ENCODE data around the gene ATE1. TPM values are rescaled to one million over a fixed set of nuclear protein-coding genes. Genes with fewer than 3 reads are reported as not detected.

ATE1 gene
- total RNA-seq, 1 experiment from 2014 or later: 39.2 TPM

DNA sequence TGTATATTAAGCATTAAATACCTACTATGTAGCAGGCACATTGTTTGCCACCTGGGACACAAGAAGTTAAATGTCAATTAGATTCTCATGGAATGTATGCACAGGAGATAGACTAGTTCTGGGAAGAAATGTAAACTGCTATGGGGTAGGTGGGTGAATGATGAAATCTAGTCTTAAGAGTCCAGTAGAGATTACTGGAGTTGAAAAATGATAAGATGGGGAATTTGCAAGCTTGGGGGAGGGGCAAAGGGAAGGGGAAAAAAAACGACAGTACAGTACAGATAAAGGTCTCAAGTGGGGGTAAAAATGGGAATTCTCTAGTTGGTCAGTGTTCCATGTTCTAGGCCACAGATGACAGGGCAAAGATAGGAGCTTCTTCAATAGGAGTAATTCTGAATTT is 94.4 kb downstream of the ATE1 start:
- Histone ChIP-seq H4K20me1 (ENCODE audit: insufficient read depth) (no peaks in the 10 kb centered on the region), H3K9ac (ENCODE audit: low read length) (no peak overlapping the region), H3K4me2 (ENCODE audit: low read length) (no peak overlapping the region), H3K4me3 (replicated peaks in 1 of 2; ENCODE audit: low read depth in 1 of 2, low read length in 2 of 2) (no peak overlapping the region), H3K27me3 (ENCODE audit: insufficient read depth, low read length) (no peaks in the 10 kb centered on the region), H3K9me3 (ENCODE audit: control insufficient read depth in 1 of 2, insufficient read depth in 1 of 2, low read depth in 1 of 2, low read length in 2 of 2) (no peaks in the 10 kb centered on the region), H3K36me3 (ENCODE audit: control insufficient read depth in 1 of 2, insufficient read depth in 2 of 2, low read length in 2 of 2) (no peaks in the 10 kb centered on the region), H3K79me2 (ENCODE audit: insufficient read depth, low read length) (no peaks in the 10 kb centered on the region), H3K9me2 (ENCODE audit: insufficient read depth) (no peaks in the 10 kb centered on the region), H3K27ac (ENCODE audit: low read depth, low read length) (no peak overlapping the region), H2AFZ (ENCODE audit: low read depth, low read length, poor library complexity, severe bottlenecking) (no peak overlapping the region), H3K4me1 (ENCODE audit: control insufficient read depth in 1 of 2, insufficient read depth in 2 of 2, low read length in 2 of 2) (no peaks in the 10 kb centered on the region)
- TF ChIP-seq SIN3A (IDR thresholded peaks at IDR 0.05; ENCODE audit: low read depth): no peak
- no peak for TF ChIP-seq SP1 (IDR thresholded peaks at IDR 0.05; ENCODE audit: low read depth)
- TF ChIP-seq RAD21 (IDR thresholded peaks at IDR 0.05; ENCODE audit: low read depth): no peak
- TF ChIP-seq, protein P1, sequence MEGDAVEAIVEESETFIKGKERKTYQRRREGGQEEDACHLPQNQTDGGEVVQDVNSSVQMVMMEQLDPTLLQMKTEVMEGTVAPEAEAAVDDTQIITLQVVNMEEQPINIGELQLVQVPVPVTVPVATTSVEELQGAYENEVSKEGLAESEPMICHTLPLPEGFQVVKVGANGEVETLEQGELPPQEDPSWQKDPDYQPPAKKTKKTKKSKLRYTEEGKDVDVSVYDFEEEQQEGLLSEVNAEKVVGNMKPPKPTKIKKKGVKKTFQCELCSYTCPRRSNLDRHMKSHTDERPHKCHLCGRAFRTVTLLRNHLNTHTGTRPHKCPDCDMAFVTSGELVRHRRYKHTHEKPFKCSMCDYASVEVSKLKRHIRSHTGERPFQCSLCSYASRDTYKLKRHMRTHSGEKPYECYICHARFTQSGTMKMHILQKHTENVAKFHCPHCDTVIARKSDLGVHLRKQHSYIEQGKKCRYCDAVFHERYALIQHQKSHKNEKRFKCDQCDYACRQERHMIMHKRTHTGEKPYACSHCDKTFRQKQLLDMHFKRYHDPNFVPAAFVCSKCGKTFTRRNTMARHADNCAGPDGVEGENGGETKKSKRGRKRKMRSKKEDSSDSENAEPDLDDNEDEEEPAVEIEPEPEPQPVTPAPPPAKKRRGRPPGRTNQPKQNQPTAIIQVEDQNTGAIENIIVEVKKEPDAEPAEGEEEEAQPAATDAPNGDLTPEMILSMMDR (IDR thresholded peaks at IDR 0.05 in 2 of 3, conservative IDR thresholded peaks at IDR 0.05 in 1 of 3; ENCODE audit: borderline replicate concordance in 1 of 3, insufficient read depth in 1 of 3, low read depth in 2 of 3, low read length in 2 of 3): no peak
- TF ChIP-seq, protein P2, sequence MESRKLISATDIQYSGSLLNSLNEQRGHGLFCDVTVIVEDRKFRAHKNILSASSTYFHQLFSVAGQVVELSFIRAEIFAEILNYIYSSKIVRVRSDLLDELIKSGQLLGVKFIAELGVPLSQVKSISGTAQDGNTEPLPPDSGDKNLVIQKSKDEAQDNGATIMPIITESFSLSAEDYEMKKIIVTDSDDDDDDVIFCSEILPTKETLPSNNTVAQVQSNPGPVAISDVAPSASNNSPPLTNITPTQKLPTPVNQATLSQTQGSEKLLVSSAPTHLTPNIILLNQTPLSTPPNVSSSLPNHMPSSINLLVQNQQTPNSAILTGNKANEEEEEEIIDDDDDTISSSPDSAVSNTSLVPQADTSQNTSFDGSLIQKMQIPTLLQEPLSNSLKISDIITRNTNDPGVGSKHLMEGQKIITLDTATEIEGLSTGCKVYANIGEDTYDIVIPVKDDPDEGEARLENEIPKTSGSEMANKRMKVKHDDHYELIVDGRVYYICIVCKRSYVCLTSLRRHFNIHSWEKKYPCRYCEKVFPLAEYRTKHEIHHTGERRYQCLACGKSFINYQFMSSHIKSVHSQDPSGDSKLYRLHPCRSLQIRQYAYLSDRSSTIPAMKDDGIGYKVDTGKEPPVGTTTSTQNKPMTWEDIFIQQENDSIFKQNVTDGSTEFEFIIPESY (IDR thresholded peaks at IDR 0.05; ENCODE audit: extremely low read depth, insufficient replicate concordance, low read length): no peak
- no peak for TF ChIP-seq ELF1 (IDR thresholded peaks at IDR 0.05; ENCODE audit: borderline replicate concordance, low read depth)
- no peak for TF ChIP-seq EZH2 (IDR thresholded peaks at IDR 0.05)
- TF ChIP-seq JUND (IDR thresholded peaks at IDR 0.05): no peak
- TF ChIP-seq CEBPB (IDR thresholded peaks at IDR 0.05; ENCODE audit: low read depth): no peak
- TF ChIP-seq, protein P3, sequence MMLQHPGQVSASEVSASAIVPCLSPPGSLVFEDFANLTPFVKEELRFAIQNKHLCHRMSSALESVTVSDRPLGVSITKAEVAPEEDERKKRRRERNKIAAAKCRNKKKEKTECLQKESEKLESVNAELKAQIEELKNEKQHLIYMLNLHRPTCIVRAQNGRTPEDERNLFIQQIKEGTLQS (IDR thresholded peaks at IDR 0.05): no peak
- TF ChIP-seq YY1 (IDR thresholded peaks at IDR 0.05; ENCODE audit: extremely low read depth, insufficient replicate concordance, low read depth, low read length): no peak
- no peak for TF ChIP-seq ZNF274 (IDR thresholded peaks at IDR 0.05; ENCODE audit: low read depth, low read length)
- TF ChIP-seq ZFX (IDR thresholded peaks at IDR 0.05): no peak
- no peak for TF ChIP-seq POLR2A (IDR thresholded peaks at IDR 0.05; ENCODE audit: borderline replicate concordance, extremely low read depth, insufficient read depth, insufficient read length)
- ChIA-PET CTCF (no interaction called here), RAD21 (ENCODE audit: low non-redundant PET in 1 of 2, low total read pairs in 2 of 2, uncharacterized antibody in 2 of 2, unreplicated experiment in 2 of 2) (no interaction called here), POLR2A (no interaction called here)
- intact Hi-C loops (cut with micrococcal nuclease): no loop called here
- no TSS peak for BruUV-seq (replicated peaks)
- DNase-seq (ENCODE audit: low read depth, low spot score) (no peak), ATAC-seq (no peak)

Data from HCT116 (cell line).